SU-DHL-6 (cell line): ENCODE results near the gene GTF3C6.

ENCODE experiments used
- EZH2phosphoT487 ChIP-seq: fragments of 200-600 bp; sonication (generic), shearing (Covaris generic); conservative IDR thresholded peaks from 2 replicates; pipeline ENCODE4 v1.6.1; 2018; ENCODE audit warnings: mild to moderate bottlenecking, antibody characterized with exemption, low read length, moderate library complexity, mixed read lengths
- TF ChIP-seq, protein P1 (sequence below): fragments of 200-600 bp; sonication (generic); IDR thresholded peaks from one replicate; pipeline ENCODE4 v1.5.1; 2017; ENCODE audit warnings: antibody characterized with exemption, mild to moderate bottlenecking, low read length, moderate library complexity; ENCODE audit not compliant: insufficient read depth, poor library complexity, severe bottlenecking

DNA sequence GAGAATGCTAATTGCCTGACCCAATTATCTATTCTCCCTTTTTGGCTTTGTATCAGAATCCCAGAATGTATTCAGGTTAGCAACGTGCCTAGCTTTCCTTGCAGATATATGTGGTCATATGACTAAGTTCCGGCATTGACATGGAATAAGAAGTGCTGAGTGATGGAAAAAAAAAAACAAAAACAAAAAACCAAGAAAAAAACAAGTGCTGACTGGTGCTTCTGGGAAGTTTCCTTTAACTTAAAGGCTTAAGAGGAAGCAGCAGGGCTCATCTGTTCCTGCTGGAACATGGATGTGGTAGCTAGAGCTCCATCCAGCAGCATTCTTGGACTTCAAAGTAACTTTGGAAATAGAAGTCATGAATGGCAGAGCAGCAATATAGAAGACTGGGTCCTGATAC, 13.0 kb downstream of the GTF3C6 start:
- TF ChIP-seq, protein P1, sequence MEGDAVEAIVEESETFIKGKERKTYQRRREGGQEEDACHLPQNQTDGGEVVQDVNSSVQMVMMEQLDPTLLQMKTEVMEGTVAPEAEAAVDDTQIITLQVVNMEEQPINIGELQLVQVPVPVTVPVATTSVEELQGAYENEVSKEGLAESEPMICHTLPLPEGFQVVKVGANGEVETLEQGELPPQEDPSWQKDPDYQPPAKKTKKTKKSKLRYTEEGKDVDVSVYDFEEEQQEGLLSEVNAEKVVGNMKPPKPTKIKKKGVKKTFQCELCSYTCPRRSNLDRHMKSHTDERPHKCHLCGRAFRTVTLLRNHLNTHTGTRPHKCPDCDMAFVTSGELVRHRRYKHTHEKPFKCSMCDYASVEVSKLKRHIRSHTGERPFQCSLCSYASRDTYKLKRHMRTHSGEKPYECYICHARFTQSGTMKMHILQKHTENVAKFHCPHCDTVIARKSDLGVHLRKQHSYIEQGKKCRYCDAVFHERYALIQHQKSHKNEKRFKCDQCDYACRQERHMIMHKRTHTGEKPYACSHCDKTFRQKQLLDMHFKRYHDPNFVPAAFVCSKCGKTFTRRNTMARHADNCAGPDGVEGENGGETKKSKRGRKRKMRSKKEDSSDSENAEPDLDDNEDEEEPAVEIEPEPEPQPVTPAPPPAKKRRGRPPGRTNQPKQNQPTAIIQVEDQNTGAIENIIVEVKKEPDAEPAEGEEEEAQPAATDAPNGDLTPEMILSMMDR, result no peak
- TF ChIP-seq EZH2phosphoT487, result no peak
